ENCODE measurements around the gene CRISP3.

The CRISP3 gene

DNA sequence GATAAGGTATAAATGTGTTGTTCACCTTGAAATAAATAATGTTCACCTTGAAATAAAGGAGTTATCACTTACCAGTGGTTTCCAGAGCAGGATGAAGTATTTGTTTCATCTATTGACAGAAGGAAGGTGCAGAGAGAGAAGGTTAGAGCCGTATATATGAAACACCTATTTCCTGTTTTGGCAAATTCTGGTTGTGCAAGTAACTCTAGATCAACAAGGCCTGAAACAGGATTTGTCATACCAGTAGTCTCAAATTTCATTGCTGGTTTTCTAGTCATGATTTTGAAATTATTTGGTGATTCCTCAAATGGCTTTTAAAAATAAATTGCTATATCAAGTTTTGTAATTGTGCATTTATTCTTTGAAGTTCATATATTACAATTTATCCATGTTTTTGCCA lies at the start of gene CRISP3:
Gene CRISP3 (minus strand): TSS at position 130 of the 400 bp plus-strand sequence. CDS start 21 bp downstream, at position 109.
- no peak for DNase-seq (ENCODE audit: low read depth)
- TF ChIP-seq, protein P1, sequence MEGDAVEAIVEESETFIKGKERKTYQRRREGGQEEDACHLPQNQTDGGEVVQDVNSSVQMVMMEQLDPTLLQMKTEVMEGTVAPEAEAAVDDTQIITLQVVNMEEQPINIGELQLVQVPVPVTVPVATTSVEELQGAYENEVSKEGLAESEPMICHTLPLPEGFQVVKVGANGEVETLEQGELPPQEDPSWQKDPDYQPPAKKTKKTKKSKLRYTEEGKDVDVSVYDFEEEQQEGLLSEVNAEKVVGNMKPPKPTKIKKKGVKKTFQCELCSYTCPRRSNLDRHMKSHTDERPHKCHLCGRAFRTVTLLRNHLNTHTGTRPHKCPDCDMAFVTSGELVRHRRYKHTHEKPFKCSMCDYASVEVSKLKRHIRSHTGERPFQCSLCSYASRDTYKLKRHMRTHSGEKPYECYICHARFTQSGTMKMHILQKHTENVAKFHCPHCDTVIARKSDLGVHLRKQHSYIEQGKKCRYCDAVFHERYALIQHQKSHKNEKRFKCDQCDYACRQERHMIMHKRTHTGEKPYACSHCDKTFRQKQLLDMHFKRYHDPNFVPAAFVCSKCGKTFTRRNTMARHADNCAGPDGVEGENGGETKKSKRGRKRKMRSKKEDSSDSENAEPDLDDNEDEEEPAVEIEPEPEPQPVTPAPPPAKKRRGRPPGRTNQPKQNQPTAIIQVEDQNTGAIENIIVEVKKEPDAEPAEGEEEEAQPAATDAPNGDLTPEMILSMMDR (IDR thresholded peaks at IDR 0.05; ENCODE audit: low read length, missing control alignments), result no peak
- H3K4me3 ChIP-seq (replicated peaks; ENCODE audit: low read depth, low read length), result no peak within 1 kb of the TSS

DNA sequence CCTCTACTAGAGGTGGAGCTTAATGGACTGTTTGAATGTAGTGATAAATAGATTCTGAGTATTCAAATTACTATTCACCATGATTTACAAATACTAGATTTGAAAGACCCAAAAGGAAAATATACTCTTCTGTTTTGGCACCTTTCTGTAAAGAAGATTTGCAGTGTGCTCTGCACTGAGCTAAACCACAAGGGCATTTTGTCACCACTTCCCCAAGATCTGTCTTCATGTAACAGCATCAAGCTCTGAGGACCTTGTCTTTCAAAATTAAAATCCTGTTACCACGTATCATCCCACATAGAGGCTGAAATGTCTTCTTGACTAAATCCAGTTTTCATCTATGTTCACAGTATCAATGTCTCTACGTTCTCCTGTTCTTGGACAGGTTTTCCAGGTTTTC lies 46.2 kb upstream of the CRISP3 start:
- no peak for DNase-seq (ENCODE audit: low read depth)
- TF ChIP-seq, protein P1 (IDR thresholded peaks at IDR 0.05; ENCODE audit: low read length, missing control alignments), result no peak
- H3K4me3 ChIP-seq (replicated peaks; ENCODE audit: low read depth, low read length), result no peak overlapping the region

GRCh38 chr6:49787176-49787575 lies 43.0 kb upstream of the CRISP3 start, which contains the start of gene PGK2:
TSS of gene PGK2 (minus strand) at chr6:49787285. CDS start at chr6:49787187, 98 bp downstream.
- DNase-seq (ENCODE audit: low read depth), result no peak
- TF ChIP-seq, protein P1 (IDR thresholded peaks at IDR 0.05; ENCODE audit: low read length, missing control alignments), result no peak

GRCh38 chr6:49784272-49784671 lies 40.1 kb upstream of the CRISP3 start:
- TF ChIP-seq, protein P1 (IDR thresholded peaks at IDR 0.05; ENCODE audit: low read length, missing control alignments), result no peak

More at GRCh38 chr6:49787176-49787575, 43.0 kb upstream of the CRISP3 start, which contains the start of gene PGK2:
- no peak within 1 kb of the TSS for H3K4me3 ChIP-seq (replicated peaks; ENCODE audit: low read depth, low read length)

DNA sequence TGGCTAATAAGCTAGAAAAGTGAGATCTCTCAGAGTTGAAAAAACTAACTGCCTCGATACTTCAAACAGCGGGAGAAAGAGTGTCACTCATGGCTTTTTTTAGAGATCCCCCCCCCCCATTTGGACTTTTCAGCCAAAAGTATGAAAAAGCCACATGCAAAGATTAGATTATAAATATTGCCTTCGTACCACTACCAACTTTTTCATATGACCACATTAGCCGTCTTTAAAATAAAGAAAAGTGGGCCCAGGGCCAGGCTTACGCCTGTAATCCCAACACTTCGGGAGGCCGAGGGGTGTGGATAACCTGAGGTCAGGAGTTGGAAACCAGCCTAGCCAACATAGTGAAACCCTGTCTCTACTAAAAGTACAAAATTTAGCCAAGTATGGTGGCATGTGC lies 38.5 kb upstream of the CRISP3 start:
- DNase-seq (ENCODE audit: low read depth), result no peak
- no peak overlapping the region for H3K4me3 ChIP-seq (replicated peaks; ENCODE audit: low read depth, low read length)
- TF ChIP-seq, protein P1 (IDR thresholded peaks at IDR 0.05; ENCODE audit: low read length, missing control alignments), result no peak

More at GRCh38 chr6:49784272-49784671, 40.1 kb upstream of the CRISP3 start:
- DNase-seq (ENCODE audit: low read depth), result no peak
- no peak overlapping the region for H3K4me3 ChIP-seq (replicated peaks; ENCODE audit: low read depth, low read length)

DNA sequence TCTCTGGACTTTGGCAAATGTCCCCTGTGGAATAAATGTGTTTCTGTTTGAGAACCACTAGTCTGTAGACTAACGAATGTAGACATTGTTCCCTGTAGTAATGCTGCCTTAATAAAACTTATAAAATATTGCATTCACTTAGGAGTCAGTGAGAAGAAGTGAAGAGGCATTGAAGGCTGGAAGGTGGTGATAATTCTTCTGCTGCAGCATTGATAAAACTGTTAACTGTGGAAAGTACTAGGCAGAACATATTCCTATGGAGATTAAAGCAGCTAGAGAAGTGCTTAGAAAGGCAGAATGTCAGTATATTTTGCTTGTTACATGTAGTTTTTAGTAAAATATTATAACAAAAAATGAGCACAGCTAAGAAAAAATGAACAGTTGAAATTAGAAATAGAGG lies 38.1 kb upstream of the CRISP3 start:
- DNase-seq (ENCODE audit: low read depth), result no peak
- TF ChIP-seq, protein P1 (IDR thresholded peaks at IDR 0.05; ENCODE audit: low read length, missing control alignments), result no peak
- no peak overlapping the region for H3K4me3 ChIP-seq (replicated peaks; ENCODE audit: low read depth, low read length)

DNA sequence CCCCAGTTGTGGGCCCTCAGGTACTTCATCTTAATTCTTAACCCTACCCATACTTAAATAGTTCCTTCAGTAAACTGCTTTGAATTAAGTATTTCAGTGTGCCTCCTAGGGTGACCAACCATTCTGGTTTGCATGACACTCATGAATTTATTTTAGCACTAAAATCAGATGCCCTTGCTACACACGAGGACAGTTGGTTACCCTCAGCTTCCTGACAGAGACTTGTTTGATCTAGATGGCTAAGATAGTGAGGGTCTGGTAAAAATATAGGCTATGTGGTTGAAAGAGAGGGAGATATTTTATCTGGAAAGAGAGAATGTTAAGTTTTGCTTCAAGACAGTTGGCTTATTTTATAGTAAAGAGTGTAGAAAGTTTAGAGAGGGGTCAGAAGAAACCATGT lies 32.3 kb upstream of the CRISP3 start:
- no peak for DNase-seq (ENCODE audit: low read depth)
- TF ChIP-seq, protein P1 (IDR thresholded peaks at IDR 0.05; ENCODE audit: low read length, missing control alignments), result no peak
- no peak overlapping the region for H3K4me3 ChIP-seq (replicated peaks; ENCODE audit: low read depth, low read length)
